Urinary bladder (tissue), 4 donors: ENCODE data around the gene SLC43A1. TPM values are rescaled to one million over a fixed set of nuclear protein-coding genes. Genes with fewer than 3 reads are reported as not detected.

Experiments used
- DNase-seq: peaks from one replicate; pipeline ENCODE4 v3.0.0-alpha.2; 2015; ENCODE audit errors: extremely low spot score
- H3K27ac ChIP-seq: one replicate; pipeline ENCODE4 v1.5.1; 2013; ENCODE audit warnings: low read depth, mild to moderate bottlenecking, moderate library complexity
- H3K36me3 ChIP-seq: one replicate; pipeline ENCODE4 v1.6.1; 2013; ENCODE audit warnings: mild to moderate bottlenecking, moderate library complexity; ENCODE audit not compliant: insufficient read depth
- H3K4me1 ChIP-seq: one replicate; pipeline ENCODE4 v1.6.1; 2013; ENCODE audit warnings: mild to moderate bottlenecking, moderate library complexity; ENCODE audit not compliant: insufficient read depth
- H3K4me3 ChIP-seq: one replicate; pipeline ENCODE4 v1.5.1; 2013; ENCODE audit warnings: low read depth, low read length
- WGBS: extraction: QIAGEN DNeasy Blood & Tissue Kit; methylation state at CpG from one replicate; pipeline ENCODE4 v1.1.7; 2013; 5-methylcytosine and 5-hydroxymethylcytosine counted together
- polyA plus RNA-seq: library from polyadenylated mRNA; stranded (reverse); fragments of 200-250 nt; gene quantifications from one replicate; pipeline ENCODE4 v1.2.3, GENCODE V29; 2013
- total RNA-seq: library from RNA; depleted of rRNA; stranded (reverse); fragments of >200 nt; gene quantifications from one replicate; pipeline ENCODE4 v1.2.3, GENCODE V29; 2014
- donor health status: healthy with polysubstance abuse.
- donor health status: healthy.

SLC43A1 gene
- total and polyA plus RNA-seq, 2 donors: 16.8 to 33.0 TPM

- no peak overlapping the region for H3K27ac ChIP-seq
- no peak for DNase-seq
- H3K36me3 ChIP-seq: no peaks in the 10 kb centered on the region
- peak overlapping the region; percentile 40 for H3K4me3 ChIP-seq
- WGBS: 70% methylated on average over 5 of the region's 5 CpGs
- peaks cover 3% of the 10 kb centered on the region for H3K4me1 ChIP-seq
Observed at GRCh38 chr11:57475671-57476046, 39.8 kb downstream of the SLC43A1 start.

- Histone ChIP-seq H3K4me3 (no peak overlapping the region), H3K4me1 (peaks cover 3% of the 10 kb centered on the region), H3K36me3 (no peaks in the 10 kb centered on the region), H3K27ac (no peak overlapping the region)
- DNase-seq: no peak
- 38% methylated on average over 1 of the region's 1 CpG for WGBS
Observed at GRCh38 chr11:57475191-57475590, 40.3 kb downstream of the SLC43A1 start.

GRCh38 chr11:57474803-57475115 lies 40.7 kb downstream of the SLC43A1 start:
- Histone ChIP-seq H3K4me1 (peaks cover 3% of the 10 kb centered on the region), H3K4me3 (no peak overlapping the region), H3K27ac (no peak overlapping the region), H3K36me3 (no peaks in the 10 kb centered on the region)
- 74% methylated on average over 5 of the region's 5 CpGs for WGBS
- DNase-seq: no peak

DNA sequence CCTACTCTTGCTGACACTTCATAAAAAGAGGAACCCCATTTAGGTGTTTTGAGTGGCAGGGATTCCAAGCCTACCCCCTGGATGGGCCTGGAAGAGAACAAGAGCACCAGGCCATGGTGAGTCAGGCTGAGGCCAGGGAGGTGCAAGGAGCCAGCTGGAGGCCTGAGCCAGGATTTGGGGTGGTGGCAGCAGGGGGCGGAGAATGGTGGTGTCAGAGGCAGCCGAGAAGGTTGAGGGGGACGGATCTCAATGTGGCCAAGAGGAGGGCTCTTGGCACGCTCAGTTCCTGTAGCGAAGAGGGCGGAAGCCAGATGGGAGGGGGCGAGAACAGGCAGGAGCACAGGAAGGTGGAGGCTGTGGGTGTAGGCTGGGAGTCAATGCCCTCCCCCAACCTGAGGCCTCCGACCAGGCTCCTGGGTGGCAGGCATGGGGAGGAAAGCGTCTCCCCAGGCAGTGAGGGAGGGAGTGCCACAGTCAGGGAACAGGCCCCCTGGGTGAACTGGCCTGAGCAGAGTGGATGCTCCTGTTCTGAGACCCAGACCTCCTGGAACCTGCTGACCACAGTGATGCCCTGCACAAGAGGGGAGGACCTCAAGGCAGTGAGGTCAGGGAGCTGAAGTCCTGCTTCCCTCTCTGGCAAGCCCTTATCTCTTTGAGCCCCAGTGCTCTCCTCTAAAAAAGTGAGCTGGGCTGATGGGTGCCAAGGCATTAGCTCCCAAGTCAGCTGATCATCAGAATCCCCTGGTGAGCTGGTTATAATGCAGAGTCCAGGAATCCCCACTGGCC lies 41.3 kb downstream of the SLC43A1 start:
- H3K4me3 ChIP-seq: no peak overlapping the region
- H3K4me1 ChIP-seq: peaks cover 3% of the 10 kb centered on the region
- no peaks in the 10 kb centered on the region for H3K36me3 ChIP-seq
- DNase-seq: no peak
- H3K27ac ChIP-seq: no peak overlapping the region
- WGBS: 55% methylated on average over 9 of the region's 9 CpGs

DNA sequence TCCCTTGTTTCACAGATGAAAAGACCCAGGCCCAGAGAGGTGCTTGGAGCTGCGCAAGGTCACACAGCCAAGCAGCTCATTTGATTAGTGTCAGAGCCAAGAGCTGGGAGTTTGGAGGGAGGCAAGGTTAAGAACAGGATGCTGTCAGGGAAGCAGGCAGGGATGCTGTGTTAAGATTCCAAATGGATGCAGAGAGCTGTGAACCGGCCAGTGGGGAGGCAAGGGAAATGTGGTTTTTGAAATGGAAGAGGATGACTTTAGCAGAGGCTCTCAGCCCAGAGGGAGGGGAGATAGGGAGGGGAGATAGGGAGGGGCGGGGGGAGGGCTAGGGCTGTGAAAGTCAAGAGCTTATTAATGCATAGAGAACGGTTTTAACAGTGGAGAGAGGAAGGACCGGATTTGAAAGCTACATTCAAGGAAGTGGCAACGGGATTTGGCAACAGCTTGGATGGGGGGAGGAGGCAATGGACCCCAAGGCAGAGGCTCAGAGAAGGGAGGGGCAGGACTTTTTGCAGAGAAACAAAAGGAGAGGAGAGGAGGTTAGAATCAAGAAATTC lies 42.1 kb downstream of the SLC43A1 start:
- 48% methylated on average over 6 of the region's 6 CpGs for WGBS
- Histone ChIP-seq H3K4me3 (no peak overlapping the region), H3K27ac (no peak overlapping the region), H3K4me1 (peaks cover 3% of the 10 kb centered on the region), H3K36me3 (no peaks in the 10 kb centered on the region)
- no peak for DNase-seq

DNA sequence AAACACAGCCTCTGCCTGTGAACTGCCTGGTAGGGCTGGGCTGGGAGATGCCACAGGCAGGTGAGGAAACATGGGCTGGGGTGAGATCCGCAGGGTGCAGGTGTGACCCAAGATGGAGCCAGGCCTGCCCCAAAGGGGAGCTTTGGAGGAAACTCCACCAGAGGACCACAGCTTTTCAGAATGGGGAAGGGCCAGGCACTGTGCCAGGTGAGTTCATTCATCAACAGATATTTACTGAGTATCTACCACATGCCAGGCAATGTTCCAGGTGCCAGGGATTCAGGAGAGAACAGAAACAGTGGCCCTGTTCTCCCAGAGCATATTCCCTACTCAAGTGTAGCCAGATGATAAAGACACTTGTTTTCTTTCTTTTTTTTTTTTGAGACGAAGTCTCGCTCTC lies 44.0 kb downstream of the SLC43A1 start:
- Histone ChIP-seq H3K4me3 (no peak overlapping the region), H3K36me3 (no peaks in the 10 kb centered on the region), H3K4me1 (peaks cover 3% of the 10 kb centered on the region), H3K27ac (no peak overlapping the region)
- DNase-seq: no peak
- WGBS: 92% methylated on average over 3 of the region's 3 CpGs

DNA sequence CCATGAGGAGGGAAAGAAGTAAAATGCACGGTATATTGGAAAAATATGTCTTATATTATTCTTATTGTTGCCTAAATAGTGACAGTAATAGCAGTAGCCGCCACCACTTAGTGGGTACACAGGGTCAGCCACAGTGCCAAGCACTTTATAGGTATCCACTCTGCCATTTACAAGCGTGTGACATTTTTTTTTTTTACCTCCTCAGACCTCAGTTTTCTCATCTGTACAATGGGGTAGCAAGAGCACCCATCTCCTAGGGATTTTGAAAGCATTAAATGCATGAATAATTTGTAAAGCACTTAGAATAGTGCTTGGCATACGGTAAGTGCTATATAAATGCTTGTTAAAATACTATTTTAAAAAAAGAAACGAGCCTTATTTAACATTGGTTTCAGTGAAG lies 46.2 kb downstream of the SLC43A1 start:
- H3K4me1 ChIP-seq: no peaks in the 10 kb centered on the region
- H3K4me3 ChIP-seq: no peak overlapping the region
- H3K27ac ChIP-seq: no peak overlapping the region
- no peaks in the 10 kb centered on the region for H3K36me3 ChIP-seq
- DNase-seq: no peak
- 81% methylated on average over 5 of the region's 5 CpGs for WGBS

- WGBS: 60% methylated on average over 4 of the region's 4 CpGs
- H3K4me3 ChIP-seq: no peak overlapping the region
- no peak overlapping the region for H3K27ac ChIP-seq
- DNase-seq: no peak
- H3K36me3 ChIP-seq: no peaks in the 10 kb centered on the region
- H3K4me1 ChIP-seq: no peaks in the 10 kb centered on the region
Observed at GRCh38 chr11:57468276-57468675, 47.2 kb downstream of the SLC43A1 start.

DNA sequence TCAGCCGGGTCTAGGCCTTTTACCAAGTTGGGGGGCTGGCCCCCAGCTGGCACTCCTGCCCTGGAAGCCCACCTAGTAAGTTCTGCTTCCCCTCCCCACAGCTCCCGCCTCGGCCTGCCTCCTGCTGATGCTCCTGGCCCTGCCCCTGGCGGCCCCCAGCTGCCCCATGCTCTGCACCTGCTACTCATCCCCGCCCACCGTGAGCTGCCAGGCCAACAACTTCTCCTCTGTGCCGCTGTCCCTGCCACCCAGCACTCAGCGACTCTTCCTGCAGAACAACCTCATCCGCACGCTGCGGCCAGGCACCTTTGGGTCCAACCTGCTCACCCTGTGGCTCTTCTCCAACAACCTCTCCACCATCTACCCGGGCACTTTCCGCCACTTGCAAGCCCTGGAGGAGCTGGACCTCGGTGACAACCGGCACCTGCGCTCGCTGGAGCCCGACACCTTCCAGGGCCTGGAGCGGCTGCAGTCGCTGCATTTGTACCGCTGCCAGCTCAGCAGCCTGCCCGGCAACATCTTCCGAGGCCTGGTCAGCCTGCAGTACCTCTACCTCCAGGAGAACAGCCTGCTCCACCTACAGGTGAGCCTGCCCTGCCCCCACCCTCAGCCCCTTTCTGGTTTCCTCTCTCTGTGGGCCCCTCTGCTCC lies 47.9 kb downstream of the SLC43A1 start:
- Histone ChIP-seq H3K27ac (no peak overlapping the region), H3K4me3 (no peak overlapping the region), H3K36me3 (no peaks in the 10 kb centered on the region), H3K4me1 (no peaks in the 10 kb centered on the region)
- WGBS: 68% methylated on average over 23 of the region's 23 CpGs
- no peak for DNase-seq

GRCh38 chr11:57466680-57467079 lies 48.8 kb downstream of the SLC43A1 start:
- Histone ChIP-seq H3K4me3 (no peak overlapping the region), H3K4me1 (no peaks in the 10 kb centered on the region), H3K36me3 (no peaks in the 10 kb centered on the region), H3K27ac (no peak overlapping the region)
- 60% methylated on average over 4 of the region's 4 CpGs for WGBS
- no peak for DNase-seq

DNA sequence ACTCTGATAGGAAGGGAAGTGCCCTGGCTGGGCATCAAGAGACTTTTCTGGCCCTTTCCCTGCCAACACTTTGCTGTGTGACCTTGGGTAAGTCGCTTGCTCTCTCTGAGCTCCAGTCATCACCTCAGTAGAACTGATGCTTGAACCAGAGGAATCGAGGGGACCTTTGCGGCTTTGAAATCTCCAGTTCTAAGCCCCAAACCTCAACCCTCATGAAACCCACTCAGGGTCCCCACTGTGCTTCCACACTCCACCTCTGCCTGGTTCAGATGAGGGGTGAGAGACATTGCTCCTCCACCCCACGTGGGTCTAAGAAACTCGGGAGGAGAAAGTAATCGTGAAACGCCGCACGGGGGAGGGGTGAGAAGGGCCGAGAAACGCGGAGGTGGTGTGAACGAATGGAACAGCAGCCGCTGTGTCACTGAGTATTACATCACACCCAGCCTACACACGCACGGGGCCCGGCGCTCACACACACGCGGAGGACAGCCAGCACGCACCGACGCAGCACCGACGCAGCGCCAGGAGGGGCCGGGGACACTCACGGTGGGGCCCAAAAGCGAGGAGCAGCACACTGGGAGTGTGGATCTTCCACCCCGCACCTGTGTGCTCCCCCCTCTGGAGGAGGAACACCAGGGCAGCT lies 50.8 kb downstream of the SLC43A1 start:
- 50% methylated on average over 30 of the region's 30 CpGs for WGBS
- DNase-seq: no peak
- no peak overlapping the region for H3K4me3 ChIP-seq
- no peaks in the 10 kb centered on the region for H3K36me3 ChIP-seq
- no peaks in the 10 kb centered on the region for H3K4me1 ChIP-seq
- H3K27ac ChIP-seq: no peak overlapping the region

DNA sequence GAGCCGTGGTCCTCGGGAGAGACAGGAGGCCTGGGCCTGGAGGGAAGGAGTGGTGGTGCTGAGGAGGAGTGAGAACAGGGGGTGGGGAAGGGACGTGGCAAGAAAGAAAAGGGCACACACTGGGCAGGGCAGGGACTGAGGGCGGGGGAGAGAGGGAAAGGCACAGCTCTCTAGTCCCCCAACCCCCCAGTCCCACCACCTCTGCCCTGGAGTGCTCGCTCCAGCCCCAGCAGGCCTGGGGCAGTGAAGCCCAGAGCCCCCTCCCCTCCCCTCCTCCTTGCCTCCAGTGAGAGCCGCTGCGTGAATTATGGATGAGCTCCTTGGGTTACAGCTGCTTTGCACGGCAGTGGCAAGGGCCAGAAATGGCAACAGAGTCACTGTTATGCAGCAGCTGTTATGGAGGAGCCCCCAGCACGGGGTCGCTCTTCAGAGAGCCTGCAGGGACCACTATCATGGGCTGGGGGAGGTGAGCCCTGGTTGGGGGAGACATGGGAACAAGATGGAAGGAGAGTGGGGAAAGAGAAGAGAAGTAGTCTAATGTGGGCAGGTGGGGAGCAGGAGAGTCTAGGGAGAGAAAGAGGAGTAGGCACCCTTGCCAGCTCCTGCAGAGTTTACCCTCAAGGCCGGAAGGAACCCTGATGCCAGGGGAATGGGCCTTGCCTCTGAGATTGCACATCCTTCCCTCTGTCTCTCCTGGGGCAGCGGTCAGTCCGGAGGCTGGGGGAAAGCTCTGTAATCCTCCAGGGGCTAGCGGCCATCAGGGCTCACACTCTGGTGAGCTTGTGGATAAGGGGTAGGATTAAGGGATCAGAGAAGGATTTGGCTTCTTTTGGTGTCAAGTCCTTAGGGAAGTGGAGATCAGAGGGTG lies 51.6 kb downstream of the SLC43A1 start:
- DNase-seq: no peak
- Histone ChIP-seq H3K4me3 (no peak overlapping the region), H3K27ac (no peak overlapping the region), H3K36me3 (no peaks in the 10 kb centered on the region), H3K4me1 (no peaks in the 10 kb centered on the region)
- WGBS: 59% methylated on average over 14 of the region's 14 CpGs

- H3K4me1 ChIP-seq: no peaks in the 10 kb centered on the region
- H3K4me3 ChIP-seq: no peak overlapping the region
- WGBS: 94% methylated on average over 3 of the region's 3 CpGs
- no peaks in the 10 kb centered on the region for H3K36me3 ChIP-seq
- no peak overlapping the region for H3K27ac ChIP-seq
- DNase-seq: no peak
Observed at GRCh38 chr11:57462597-57462996, 52.9 kb downstream of the SLC43A1 start.
